Astrocyte of the hippocampus (primary cell): Measurements from ENCODE around the gene WDR74.

Experiments
- DNase-seq: peaks from one replicate; pipeline ENCODE4 v3.0.0; 2011; ENCODE audit warnings: low read depth, low spot score

The WDR74 gene

GRCh38 chr11:62794201-62794775 lies 45.1 kb downstream of the WDR74 start:
- no peak for DNase-seq

GRCh38 chr11:62792202-62792575 lies 47.2 kb downstream of the WDR74 start:
- no peak for DNase-seq

DNA sequence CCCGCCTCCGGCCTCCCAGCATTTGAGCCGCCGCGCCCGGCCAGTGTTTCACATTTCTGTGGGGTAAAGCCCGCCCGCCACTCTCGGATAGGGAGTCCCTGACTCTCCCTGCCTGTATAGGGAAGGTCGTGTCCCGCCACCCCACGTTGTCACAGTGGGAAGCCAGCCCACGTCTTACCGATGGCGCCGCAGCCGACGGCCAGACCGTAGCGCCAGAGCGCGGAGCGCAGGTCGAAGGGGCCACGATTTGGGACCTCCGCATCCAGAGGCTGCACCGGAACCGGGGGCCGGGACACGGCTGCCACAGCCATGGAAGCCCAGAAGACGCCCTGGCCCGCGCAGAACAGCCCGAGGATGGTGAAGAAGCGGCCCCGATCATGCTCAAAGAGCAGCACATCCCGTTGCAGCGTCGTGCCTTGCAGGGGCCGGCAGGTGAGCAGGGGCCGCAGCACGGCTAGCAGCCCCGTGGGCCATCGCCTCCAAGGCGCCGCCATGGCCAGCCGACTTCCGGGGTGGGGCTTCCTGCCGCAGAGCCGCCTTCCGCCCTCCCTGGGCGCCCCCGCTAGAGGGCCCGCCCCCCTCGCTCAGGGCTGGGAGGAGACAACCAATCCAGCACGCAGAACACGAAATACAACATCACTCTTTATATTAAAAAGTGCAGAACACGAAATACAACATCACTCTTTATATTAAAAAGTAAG lies 47.7 kb downstream of the WDR74 start, which contains the start of gene TMEM223:
TMEM223 (minus strand) TSS at position 506 of the 701 bp plus-strand sequence; CDS start at position 494, 12 bp downstream.
- peak; percentile 94 for DNase-seq

GRCh38 chr11:62789576-62789975 lies 49.8 kb downstream of the WDR74 start:
- no peak for DNase-seq

- DNase-seq, result no peak
Observed at GRCh38 chr11:62788991-62789390, 50.4 kb downstream of the WDR74 start.

DNA sequence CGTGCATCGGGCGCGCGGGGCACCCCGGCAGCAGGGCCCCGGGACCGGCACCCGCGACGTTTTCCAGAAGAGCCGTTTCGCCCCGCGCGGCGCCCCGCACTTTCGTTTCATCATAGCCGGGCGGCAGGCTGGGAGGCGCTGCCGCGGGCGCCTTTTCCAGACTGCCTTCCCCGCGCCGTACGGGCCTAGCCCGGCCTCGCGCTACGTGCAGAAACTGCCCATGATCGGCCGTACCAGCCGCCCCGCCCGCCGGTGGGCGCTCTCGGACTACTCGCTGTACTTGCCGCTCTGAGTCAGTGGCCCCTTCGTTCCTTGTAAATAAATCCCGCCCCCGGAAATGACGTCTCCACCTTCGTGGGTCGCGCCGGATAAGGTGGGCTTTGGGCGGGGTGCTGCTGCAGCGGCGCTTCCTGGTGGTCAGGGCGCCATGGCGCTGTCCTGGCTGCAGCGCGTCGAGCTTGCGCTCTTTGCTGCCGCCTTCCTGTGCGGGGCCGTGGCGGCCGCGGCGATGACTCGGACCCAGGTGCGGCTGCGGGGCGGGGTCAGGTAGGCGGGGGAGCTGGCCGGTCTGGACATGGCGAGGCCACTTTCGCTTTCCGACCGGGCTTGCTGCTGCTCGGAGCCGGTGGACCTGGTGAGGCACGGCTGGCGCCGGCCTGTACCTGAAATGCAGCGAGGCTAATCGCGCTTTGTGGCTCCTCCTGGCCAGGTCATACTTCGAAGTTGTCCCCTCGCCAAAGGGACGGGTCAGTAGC lies 52.2 kb downstream of the WDR74 start, which contains the start of gene TMEM179B:
TMEM179B (plus strand) TSS at position 398 of the 755 bp plus-strand sequence; CDS start at position 428, 30 bp downstream.
- peak; percentile 99 for DNase-seq

- DNase-seq, result peak; percentile 95
Observed at GRCh38 chr11:62786318-62787004, 52.9 kb downstream of the WDR74 start.
